SKM-1 treated with dmso at 0.1 percent for 144 hours (cell line): ENCODE results near the gene ZNF571.

ENCODE experiments used
- DNase-seq: peaks from one replicate; lab custom pipeline; 2025; ENCODE audit not compliant: unreplicated experiment; lab: John Stamatoyannopoulos, UW

The ZNF571 gene

DNA sequence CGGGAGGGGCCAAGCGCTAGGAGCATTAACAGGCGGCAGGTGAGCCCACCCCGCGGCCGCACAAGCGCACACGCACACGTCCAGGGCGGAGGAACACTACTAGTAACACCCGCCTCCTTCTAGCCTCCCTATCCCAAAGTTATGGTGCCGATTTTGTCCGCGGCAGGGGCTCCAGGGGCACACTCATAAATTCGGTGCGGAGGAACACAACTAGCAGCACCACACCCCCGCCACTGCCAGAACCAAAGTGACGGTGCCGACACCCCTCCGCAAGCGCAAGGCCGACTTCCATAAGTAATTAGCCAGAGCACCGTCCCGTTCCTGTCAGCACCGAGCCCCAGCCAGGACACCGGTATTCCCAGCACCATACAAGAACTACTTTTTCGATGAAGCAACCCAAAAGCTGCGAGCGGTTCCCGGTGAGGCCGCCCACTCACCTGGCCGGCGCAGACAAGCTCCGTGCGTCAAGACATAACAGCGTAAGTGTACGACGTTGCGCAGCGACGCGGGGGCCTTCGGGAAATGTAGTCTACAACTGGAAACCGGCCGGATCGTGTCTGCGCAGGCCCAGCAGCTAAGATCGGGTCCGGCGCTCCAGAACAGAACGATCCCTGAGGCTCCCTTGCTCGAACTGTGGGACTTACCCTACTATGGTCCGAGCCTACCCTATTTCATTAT is at the start of gene ZNF571, which contains the start of gene ZNF540:
ZNF571 (minus strand) TSS at position 489 of the 678 bp plus-strand sequence. CDS start 8,116 bp downstream, outside the sequence.
ZNF540 (plus strand) TSS at position 573 of the 678 bp plus-strand sequence. CDS start 3,572 bp downstream, outside the sequence.
- DNase-seq: peak; percentile 93

DNA sequence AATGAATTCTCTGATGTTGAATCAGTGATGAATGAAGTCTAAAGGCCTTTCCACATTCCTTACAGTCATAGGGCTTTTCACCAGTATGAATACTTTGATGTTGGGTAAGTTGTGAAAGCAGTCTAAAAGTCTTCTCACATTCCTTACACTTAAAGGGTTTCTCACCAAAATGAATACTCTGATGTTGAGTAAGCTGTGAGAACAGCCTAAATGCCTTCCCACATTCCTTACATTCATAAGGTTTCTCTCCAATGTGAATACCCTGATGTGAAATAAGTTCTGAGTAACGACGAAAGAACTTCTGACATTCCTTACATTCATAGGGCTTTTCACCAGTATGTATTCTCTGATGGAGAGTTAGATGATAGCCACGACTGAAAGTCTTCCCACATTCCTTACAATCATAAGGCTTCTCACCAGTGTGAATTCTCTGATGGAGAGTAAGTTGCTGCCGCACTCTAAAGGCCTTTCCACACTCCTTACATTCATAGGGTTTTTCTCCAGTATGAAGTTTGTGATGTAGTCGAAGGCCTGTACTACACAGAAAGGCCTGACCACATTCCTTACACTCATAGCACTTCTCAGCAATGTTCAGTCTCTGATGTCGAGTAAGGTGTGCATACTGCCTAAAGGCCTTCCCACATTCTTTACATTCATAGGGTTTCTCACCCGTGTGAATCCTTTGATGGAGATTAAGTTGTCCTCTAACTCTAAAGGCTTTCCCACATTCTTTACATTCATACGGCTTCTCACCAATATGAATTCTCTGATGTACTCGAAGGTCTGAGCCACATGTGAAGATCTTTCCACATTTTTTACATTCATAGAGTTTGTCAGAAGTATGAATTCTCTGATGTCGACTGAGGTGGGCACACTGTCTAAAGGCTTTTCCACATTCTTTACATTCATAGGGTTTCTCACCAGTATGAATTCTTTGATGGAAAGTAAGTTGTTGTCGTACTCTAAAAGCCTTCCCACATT is 40.8 kb upstream of the ZNF571 start:
- no peak for DNase-seq

DNA sequence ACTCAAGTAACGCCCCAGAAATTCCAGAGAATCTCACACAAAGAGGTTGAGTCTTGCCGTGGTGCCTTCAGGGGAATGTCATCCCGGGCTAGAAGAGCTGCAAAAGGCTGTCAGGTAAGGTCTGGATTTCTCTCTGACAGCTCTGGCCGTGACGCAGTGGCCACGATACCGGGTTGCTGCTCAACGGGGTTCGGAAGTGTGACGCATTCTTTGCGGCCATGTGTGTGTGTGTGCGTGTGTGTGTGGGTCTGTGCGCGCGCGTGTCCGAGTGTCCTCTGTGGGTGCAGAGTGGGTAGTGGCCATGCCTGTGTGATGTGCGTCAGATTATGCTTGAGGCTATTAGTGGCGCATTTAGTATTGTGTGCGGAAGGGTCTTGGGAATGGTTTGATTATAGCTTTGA is 390 bp upstream of the ZNF571 start:
- DNase-seq: no peak

DNA sequence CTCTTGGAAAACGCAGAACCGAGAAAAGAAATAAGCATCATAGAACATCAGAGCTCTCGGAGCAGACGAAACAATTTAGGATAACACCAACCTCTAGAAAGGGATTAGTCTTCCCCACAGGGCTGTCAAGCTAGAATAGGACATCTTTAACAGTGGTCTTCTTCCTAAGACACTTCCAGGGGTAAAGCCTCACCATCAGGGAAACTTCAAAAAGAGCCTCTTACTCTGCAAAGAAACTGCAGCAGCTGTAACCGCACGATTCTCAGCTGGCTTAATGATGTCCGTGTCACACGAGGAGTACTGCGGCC is 642 bp downstream of the ZNF571 start:
- DNase-seq: no peak

DNA sequence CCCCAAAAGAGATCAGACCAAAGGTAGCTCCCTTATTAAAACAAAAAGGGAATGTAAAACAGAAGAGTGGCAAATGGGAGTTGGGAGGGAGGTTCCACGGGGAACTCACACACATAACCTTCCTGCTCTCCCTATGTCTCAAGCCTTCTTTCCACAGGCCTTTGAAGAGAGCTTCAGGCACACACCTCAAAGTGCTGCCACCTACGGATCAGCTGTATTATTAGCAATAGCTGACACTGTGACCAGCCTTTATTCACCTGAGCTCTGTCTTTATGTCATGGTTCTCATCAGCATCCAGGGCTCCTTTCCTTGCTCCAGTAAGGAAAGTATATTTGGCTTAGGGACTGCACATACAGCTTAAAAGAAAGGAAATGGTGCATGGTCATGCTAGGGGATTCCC is 11.3 kb downstream of the ZNF571 start:
- no peak for DNase-seq

DNA sequence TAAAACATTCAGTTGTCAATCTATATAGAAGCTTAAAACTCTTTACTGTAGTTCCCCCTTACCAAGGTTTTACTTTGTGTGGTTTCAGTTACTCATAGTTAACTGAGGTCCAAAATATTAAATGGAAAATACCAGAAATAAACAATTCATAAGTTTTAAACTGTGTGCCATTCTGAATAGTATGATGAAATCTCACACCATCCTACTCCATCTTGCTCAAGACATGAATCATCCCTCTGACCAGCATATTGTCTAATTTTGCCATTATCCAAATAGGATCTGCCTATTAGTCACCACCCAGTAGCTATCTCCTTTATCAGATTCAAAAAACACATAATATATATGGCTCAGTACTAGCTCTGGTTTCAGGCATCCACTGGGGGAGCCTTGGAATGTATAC is 22.4 kb downstream of the ZNF571 start:
- DNase-seq: no peak

DNA sequence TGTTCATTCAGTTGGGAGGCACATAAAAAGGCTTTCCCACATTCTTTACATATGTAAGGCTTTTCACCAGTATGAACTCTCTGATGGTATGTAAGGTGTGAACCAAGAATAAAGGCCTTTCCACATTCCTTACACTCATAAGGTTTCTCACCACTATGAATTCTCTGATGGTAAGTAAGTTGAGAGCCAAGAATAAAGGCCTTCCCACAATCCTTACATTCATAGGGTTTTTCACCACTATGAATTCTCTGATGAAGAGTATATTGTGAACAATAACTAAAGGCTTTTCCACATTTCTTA is 29.3 kb downstream of the ZNF571 start:
- no peak for DNase-seq

DNA sequence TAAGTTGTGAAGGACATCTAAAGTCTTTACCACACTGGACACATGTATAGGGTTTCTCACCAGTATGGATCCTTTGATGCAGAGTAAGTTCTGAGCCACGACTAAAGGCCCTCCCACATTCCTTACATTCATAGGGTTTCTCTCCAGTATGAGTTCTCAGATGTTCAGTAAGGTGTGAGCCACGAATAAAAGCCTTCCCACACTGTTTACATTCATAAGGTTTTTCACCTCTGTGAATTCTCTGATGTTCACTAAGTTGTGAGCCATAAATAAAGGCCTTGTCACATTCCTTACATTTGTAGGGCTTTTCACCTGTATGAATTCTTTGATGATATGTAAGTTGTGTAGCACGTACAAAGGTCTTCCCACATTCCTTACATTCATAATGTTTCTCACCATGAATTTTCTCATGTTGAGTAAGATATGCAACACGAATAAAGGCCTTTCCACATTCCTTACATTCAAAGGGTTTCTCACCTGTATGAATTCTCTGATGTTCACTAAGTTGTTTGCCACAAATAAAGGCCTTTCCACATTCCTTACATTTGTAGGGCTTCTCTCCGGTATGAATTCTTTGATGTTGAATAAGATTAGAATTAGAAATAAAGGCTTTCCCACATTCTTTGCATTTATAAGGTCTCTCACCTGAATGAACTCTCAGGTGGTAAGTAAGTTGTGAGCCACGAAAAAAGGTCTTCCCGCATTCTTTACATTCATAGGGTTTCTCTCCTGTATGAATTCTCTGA is 29.8 kb downstream of the ZNF571 start:
- no peak for DNase-seq

DNA sequence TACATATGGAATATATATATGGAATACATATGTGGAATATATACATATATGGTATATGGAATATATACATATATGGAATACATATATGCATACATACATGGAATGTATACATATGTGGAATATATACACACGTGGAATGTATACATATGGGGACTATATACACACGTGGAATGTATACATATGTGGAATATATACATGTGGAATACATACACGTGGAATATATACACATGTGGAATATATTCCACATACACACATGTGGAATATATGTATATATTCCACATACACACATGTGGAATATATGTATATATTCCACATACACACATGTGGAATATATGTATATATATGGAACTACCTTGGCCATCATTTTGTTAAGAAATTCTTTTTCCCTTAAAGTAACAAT is 31.1 kb downstream of the ZNF571 start:
- no peak for DNase-seq

DNA sequence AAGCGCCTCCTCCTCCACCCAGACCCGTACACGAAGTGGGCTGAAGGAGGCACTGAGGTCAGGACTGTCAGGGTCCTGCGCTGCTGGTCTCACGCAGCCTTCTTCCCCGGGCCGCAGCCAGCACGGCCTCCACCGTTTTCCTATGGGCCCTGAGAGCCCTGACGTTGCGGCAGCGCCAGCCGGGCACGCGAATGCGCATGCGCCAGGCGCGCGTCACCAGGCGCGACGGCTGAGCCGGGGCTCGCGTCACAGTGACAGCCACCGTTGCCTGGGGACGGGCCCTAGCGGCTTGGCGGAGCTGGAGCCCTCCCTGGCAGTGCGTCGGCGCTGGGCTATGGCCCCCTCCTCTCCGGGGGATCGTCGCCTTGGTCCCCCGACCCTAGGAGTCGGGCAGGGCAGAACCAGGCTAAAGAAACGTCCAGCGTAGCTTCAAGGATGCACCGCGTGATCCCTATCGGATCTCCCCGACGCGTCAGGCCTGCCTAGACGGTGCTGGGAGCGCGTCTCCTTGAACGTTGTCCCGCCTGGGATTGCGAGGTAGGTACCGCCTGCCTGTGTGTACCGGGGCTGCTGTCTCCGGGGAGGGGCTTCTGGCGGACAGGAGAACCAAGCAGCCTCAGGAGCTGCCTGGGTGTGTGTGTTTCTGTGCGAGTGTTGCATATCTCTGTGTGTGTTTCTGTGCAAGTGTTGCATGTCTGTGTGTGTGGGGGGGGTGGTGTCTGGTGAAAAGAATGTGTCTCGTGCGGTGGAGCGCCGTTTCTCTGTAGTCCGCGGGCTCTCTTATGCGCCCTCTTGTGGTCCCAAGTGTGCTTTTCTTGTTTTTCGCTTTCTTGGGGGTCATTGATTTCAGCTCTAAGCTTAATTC is 43.2 kb downstream of the ZNF571 start:
- DNase-seq: no peak

DNA sequence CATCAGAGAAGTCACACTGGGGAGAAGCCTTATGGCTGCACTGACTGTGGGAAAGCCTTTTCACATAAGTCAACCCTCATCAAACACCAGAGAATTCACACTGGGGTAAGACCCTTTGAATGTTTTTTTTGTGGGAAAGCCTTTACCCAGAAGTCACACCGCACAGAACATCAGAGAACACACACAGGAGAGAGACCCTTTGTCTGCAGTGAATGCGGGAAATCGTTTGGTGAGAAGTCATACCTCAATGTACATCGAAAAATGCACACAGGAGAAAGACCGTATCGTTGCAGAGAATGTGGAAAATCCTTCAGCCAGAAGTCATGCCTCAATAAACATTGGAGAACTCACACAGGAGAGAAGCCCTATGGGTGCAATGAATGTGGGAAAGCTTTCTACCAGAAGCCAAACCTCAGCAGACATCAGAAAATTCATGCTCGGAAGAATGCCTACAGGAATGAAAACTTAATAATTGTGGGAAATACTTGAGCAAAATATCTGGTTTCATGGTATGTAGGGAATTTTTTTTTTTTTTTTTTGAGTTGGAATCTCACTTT is 57.1 kb downstream of the ZNF571 start:
- DNase-seq: no peak

DNA sequence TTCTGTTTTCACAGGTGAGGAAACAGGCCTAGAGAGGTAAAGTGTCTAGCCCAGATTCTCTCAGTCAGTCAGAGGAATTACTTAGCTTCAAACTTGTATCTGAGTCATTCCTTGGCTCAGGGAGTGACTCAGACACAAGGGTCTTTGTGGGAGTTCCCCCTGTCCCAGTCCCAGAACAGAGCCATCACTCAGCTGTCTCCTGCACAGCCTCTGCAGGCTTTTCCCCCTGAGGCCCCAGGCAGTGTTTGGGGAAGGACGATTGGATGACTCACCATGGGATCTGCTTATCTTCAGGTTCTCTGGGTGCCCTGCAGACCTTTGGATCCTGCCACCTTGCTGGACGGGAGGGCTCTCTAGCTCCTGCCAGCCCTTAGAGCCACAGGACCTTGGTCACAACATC is 74.7 kb downstream of the ZNF571 start:
- DNase-seq: no peak
